H1 (cell line): ENCODE data around the gene SYNDIG1. TPM values are rescaled to one million over a fixed set of nuclear protein-coding genes. Genes with fewer than 3 reads are reported as not detected.

Source experiments
- CTCF ChIA-PET: fragments of 300-600 bp; sonication (Branson Sonifier 250); formaldehyde crosslinking; loops from one replicate; lab custom pipeline; 2021; ENCODE audit not compliant: partially characterized antibody; lab: Charles Lee
- POLR2A ChIA-PET: fragments of 300-600 bp; sonication (Branson Sonifier 250); formaldehyde crosslinking; loops from one replicate; lab custom pipeline; 2021; ENCODE audit warnings: inconsistent platforms; ENCODE audit not compliant: partially characterized antibody; lab: Charles Lee
- DNase-seq, 2 experiments: peaks; one replicate each; pipeline versions ENCODE4 v3.0.0 to v3.0.0-alpha.2; 2010 to 2022; ENCODE audit warnings: low spot score in 2 of 2, low read depth in 1 of 2, mixed read lengths in 1 of 2
- FAIRE-seq: peaks from 2 replicates; lab custom pipeline; 2011; peaks lifted over from hg19 to GRCh38; lab: Jason Lieb, UNC
- H2AFZ ChIP-seq: 2 replicates; pipeline ENCODE4 v1.8.1; 2012; ENCODE audit warnings: low read length, inconsistent platforms
- H2AK5ac ChIP-seq: 2 replicates; pipeline ENCODE4 v1.6.1; 2013; ENCODE audit warnings: low read depth, low read length
- H2BK120ac ChIP-seq: replicated peaks from 2 replicates; pipeline ENCODE3; 2013; ENCODE audit warnings: low read depth, low read length, inconsistent platforms
- H2BK12ac ChIP-seq: 2 replicates; pipeline ENCODE4 v1.6.1; 2013; ENCODE audit warnings: low read depth, low read length
- H2BK15ac ChIP-seq: 2 replicates; pipeline ENCODE4 v1.6.1; 2013; ENCODE audit warnings: low read length
- H2BK20ac ChIP-seq: 2 replicates; pipeline ENCODE4 v1.6.1; 2013; ENCODE audit warnings: low read length
- H2BK5ac ChIP-seq: 2 replicates; pipeline ENCODE4 v1.6.1; 2013; ENCODE audit warnings: low read depth, low read length
- H3K14ac ChIP-seq: 2 replicates; pipeline ENCODE4 v1.6.1; 2013; ENCODE audit warnings: inconsistent platforms; ENCODE audit not compliant: insufficient read length
- H3K18ac ChIP-seq: 2 replicates; pipeline ENCODE4 v1.6.1; 2013; ENCODE audit warnings: low read length; ENCODE audit errors: extremely low read depth
- H3K23ac ChIP-seq: 2 replicates; pipeline ENCODE4 v1.6.1; 2013; ENCODE audit warnings: inconsistent platforms; ENCODE audit not compliant: insufficient read length
- H3K23me2 ChIP-seq: 2 replicates; pipeline ENCODE4 v1.6.1; 2013; ENCODE audit warnings: low read depth, low read length
- H3K27ac ChIP-seq: 2 replicates; pipeline ENCODE4 v1.6.1; 2011; ENCODE audit warnings: low read depth, low read length, inconsistent platforms
- H3K27me3 ChIP-seq, 4 experiments: replicated peaks in 1 of 4; 1 replicate in 1 of 4; 2 replicates in 3 of 4; pipeline versions ENCODE4 v1.6.1 to v1.8.1; 2011 to 2013; ENCODE audit warnings: low read length in 3 of 4, mild to moderate bottlenecking in 3 of 4, inconsistent platforms in 2 of 4, mixed read lengths in 2 of 4, moderate library complexity in 1 of 4; ENCODE audit not compliant: control insufficient read depth in 3 of 4, insufficient read depth in 3 of 4; ENCODE audit errors: extremely low read depth in 1 of 4
- H3K36me3 ChIP-seq, 4 experiments: 2 replicates each; pipeline versions ENCODE4 v1.6.1 to v1.8.1; 2011 to 2013; ENCODE audit warnings: mild to moderate bottlenecking in 4 of 4, low read length in 3 of 4, moderate library complexity in 2 of 4, control low read depth in 1 of 4, inconsistent platforms in 1 of 4; ENCODE audit not compliant: insufficient read depth in 4 of 4, control insufficient read depth in 2 of 4
- H3K4ac ChIP-seq: replicated peaks from 2 replicates; pipeline ENCODE3; 2013; ENCODE audit warnings: low read length, low read depth, mixed read lengths, inconsistent platforms; ENCODE audit not compliant: insufficient read length
- H3K4me1 ChIP-seq, 4 experiments: replicated peaks in 1 of 4; 1 replicate in 1 of 4; 2 replicates in 3 of 4; pipeline versions ENCODE4 v1.6.1 to v1.8.1; 2011 to 2013; ENCODE audit warnings: low read length in 3 of 4, inconsistent platforms in 2 of 4, mixed read lengths in 1 of 4; ENCODE audit not compliant: insufficient read depth in 4 of 4, control insufficient read depth in 3 of 4
- H3K4me2 ChIP-seq, 2 experiments: 2 replicates each; pipeline versions ENCODE4 v1.6.1 to v1.8.1; 2011 to 2013; ENCODE audit warnings: low read depth in 2 of 2, low read length in 2 of 2, control low read depth in 1 of 2, inconsistent platforms in 1 of 2, mild to moderate bottlenecking in 1 of 2; ENCODE audit not compliant: insufficient read depth in 1 of 2
- H3K4me3 ChIP-seq, 4 experiments: fragments of 200-600, 300-600 bp in 1 of 4; sonication (generic), shearing (Covaris generic), sonication (Bioruptor Twin) in 1 of 4; 2 replicates each; pipeline versions ENCODE4 v1.5.1 to v1.8.1; 2011 to 2016; ENCODE audit warnings: low read length in 4 of 4, low read depth in 3 of 4, control low read depth in 2 of 4, inconsistent platforms in 2 of 4, mild to moderate bottlenecking in 2 of 4, mixed read lengths in 1 of 4, moderate library complexity in 1 of 4; ENCODE audit not compliant: insufficient read depth in 2 of 4; ENCODE audit errors: extremely low read depth in 1 of 4
- H3K56ac ChIP-seq: replicated peaks from 2 replicates; pipeline ENCODE3; 2013; ENCODE audit warnings: low read depth, mild to moderate bottlenecking, mixed read lengths, low read length, inconsistent platforms; ENCODE audit not compliant: insufficient read length
- H3K79me1 ChIP-seq: 2 replicates; pipeline ENCODE4 v1.6.1; 2013; ENCODE audit warnings: low read depth, low read length, control low read depth
- H3K79me2 ChIP-seq, 2 experiments: 2 replicates each; pipeline versions ENCODE4 v1.6.1 to v1.8.1; 2012 to 2013; ENCODE audit warnings: low read length in 2 of 2, mild to moderate bottlenecking in 2 of 2, inconsistent platforms in 1 of 2; ENCODE audit not compliant: insufficient read depth in 2 of 2, control insufficient read depth in 1 of 2
- H3K9ac ChIP-seq, 4 experiments: replicated peaks in 1 of 4; 1 replicate in 1 of 4; 2 replicates in 3 of 4; pipeline versions ENCODE4 v1.6.1 to v1.8.1; 2011 to 2013; ENCODE audit warnings: low read depth in 3 of 4, low read length in 3 of 4, control low read depth in 2 of 4, mild to moderate bottlenecking in 2 of 4, moderate library complexity in 2 of 4, inconsistent platforms in 1 of 4; ENCODE audit errors: extremely low read depth in 1 of 4
- H3K9me3 ChIP-seq, 2 experiments: 2 replicates each; pipeline versions ENCODE4 v1.6.1 to v1.8.1; 2012 to 2013; ENCODE audit warnings: mild to moderate bottlenecking in 2 of 2, moderate library complexity in 2 of 2, control low read depth in 1 of 2, inconsistent platforms in 1 of 2, low read depth in 1 of 2, low read length in 1 of 2, mixed read lengths in 1 of 2; ENCODE audit not compliant: insufficient read depth in 2 of 2
- H4K20me1 ChIP-seq, 2 experiments: replicated peaks in 1 of 2; 2 replicates each; pipeline versions ENCODE3 to v1.8.1; 2011 to 2013; ENCODE audit warnings: inconsistent platforms in 2 of 2, low read length in 2 of 2, mild to moderate bottlenecking in 1 of 2; ENCODE audit not compliant: insufficient read depth in 2 of 2, control insufficient read depth in 1 of 2
- H4K5ac ChIP-seq: 2 replicates; pipeline ENCODE4 v1.6.1; 2013; ENCODE audit warnings: low read length, low read depth, mixed read lengths, inconsistent platforms; ENCODE audit not compliant: insufficient read length
- H4K8ac ChIP-seq: 2 replicates; pipeline ENCODE4 v1.8.0; 2013; ENCODE audit warnings: mild to moderate bottlenecking, moderate library complexity, low read length, inconsistent platforms; ENCODE audit not compliant: insufficient read depth; ENCODE audit errors: extremely low read depth
- H4K91ac ChIP-seq: replicated peaks from 2 replicates; pipeline ENCODE3; 2013; ENCODE audit warnings: low read length, mixed read lengths, inconsistent platforms; ENCODE audit not compliant: insufficient read length
- ATF2 ChIP-seq: IDR thresholded peaks from 2 replicates; pipeline ENCODE4 v1.6.1; 2012; ENCODE audit warnings: low read length, inconsistent platforms
- BACH1 ChIP-seq: IDR thresholded peaks from 2 replicates; pipeline ENCODE4 v1.6.1; 2012; ENCODE audit warnings: low read length, improper control_type of control experiment
- CBX8 ChIP-seq: fragments of 300-800, 300-1000 bp; sonication (generic); IDR thresholded peaks from 2 replicates; pipeline ENCODE4 v1.7.1; 2016; ENCODE audit warnings: low read depth, low read length, borderline replicate concordance
- WGBS, 2 experiments: shearing (Covaris generic) in 1 of 2; methylation state at CpG; one replicate each; pipeline versions ENCODE4 v1.1.6 to v1.1.7; 2013 to 2015; ENCODE audit warnings: low lambda C conversion rate in 2 of 2, mixed read lengths in 2 of 2, inconsistent platforms in 1 of 2, low coverage in 1 of 2, missing lambda C conversion rate in 1 of 2; ENCODE audit not compliant: insufficient replicate concordance in 2 of 2, insufficient coverage in 1 of 2, insufficient read length in 1 of 2; ENCODE audit errors: extremely low coverage in 1 of 2, missing lambda C conversion rate in 1 of 2; 5-methylcytosine and 5-hydroxymethylcytosine counted together
- polyA plus RNA-seq, 7 experiments: library from polyadenylated mRNA; depleted of rRNA in 3 of 7; stranded (reverse) in 5 of 7; unstranded in 2 of 7; fragments of >200 nt in 5 of 7; fragments of 200-250 nt in 2 of 7; gene quantifications; 1 replicate in 5 of 7; 2 replicates in 1 of 7; 4 replicates in 1 of 7; pipeline versions ENCODE4 v1.2.1 to v1.2.3, GENCODE V29; 2011 to 2013; ENCODE audit warnings: missing spikeins in 2 of 7, mixed read lengths in 2 of 7
- total RNA-seq: library from RNA; stranded (reverse); fragmentation: NEBNext Ultra II Directional; extraction: Animal tissue kit (Norgen Biotek cat#: 25700); gene quantifications from 2 replicates; pipeline ENCODE4 v1.2.1, GENCODE V29; 2021

The SYNDIG1 gene
- total and polyA plus RNA-seq, 2 of the 8 experiments (the other 6 are each of a cell fraction or from before 2014, with no cell fraction given): 6.5 to 7.8 TPM

GRCh38 chr20:24636626-24637025, 167.2 kb downstream of the SYNDIG1 start:
- H2BK20ac ChIP-seq: no peak overlapping the region
- no peak overlapping the region for H2BK120ac ChIP-seq
- peaks cover 5 to 14% (median 11%) of the 10 kb centered on the region in 4 experiments for H3K4me1 ChIP-seq
- no peak overlapping the region for H2BK12ac ChIP-seq
- H3K23ac ChIP-seq: no peak overlapping the region
- H3K9me3 ChIP-seq: no peaks in the 10 kb centered on the region
- H3K4me2 ChIP-seq: no peak overlapping the region
- H3K36me3 ChIP-seq: no peaks in the 10 kb centered on the region
- 86% methylated on average over 2 of the region's 2 CpGs; no CpG with 5 or more reads in 1 of the 2 experiments for WGBS, 2 experiments
- no peak for TF ChIP-seq BACH1
- TF ChIP-seq ATF2: no peak
- TF ChIP-seq CBX8: no peak
- TF ChIP-seq, all 59 proteins: peak for 0
- DNase-seq (no peak), FAIRE-seq (no peak)
- H2BK15ac ChIP-seq: no peak overlapping the region
- H3K9ac ChIP-seq: no peak overlapping the region
- H3K18ac ChIP-seq: no peak overlapping the region
- H4K91ac ChIP-seq: no peak overlapping the region
- H3K79me2 ChIP-seq: no peaks in the 10 kb centered on the region
- H3K4ac ChIP-seq: no peak overlapping the region
- H4K5ac ChIP-seq: no peak overlapping the region
- no peak overlapping the region for H2AK5ac ChIP-seq
- H2BK5ac ChIP-seq: no peak overlapping the region
- no peaks in the 10 kb centered on the region for H3K27me3 ChIP-seq
- no peak overlapping the region for H4K8ac ChIP-seq
- H3K79me1 ChIP-seq: no peaks in the 10 kb centered on the region
- H3K14ac ChIP-seq: no peak overlapping the region
- no peak overlapping the region for H3K27ac ChIP-seq
- no peaks in the 10 kb centered on the region for H4K20me1 ChIP-seq
- H3K56ac ChIP-seq: no peak overlapping the region
- no peak overlapping the region for H3K4me3 ChIP-seq
- POLR2A ChIA-PET: interaction anchor here (1.2 kb wide), 1 partner anchor 167 kb away, joined by 3 read pairs; no protein-coding TSS in a partner anchor
- no peak overlapping the region for H2AFZ ChIP-seq
- no peaks in the 10 kb centered on the region for H3K23me2 ChIP-seq
- CTCF ChIA-PET: interaction anchor here (0.6 to 2.6 kb wide), 2 partner anchors 20 to 112 kb away, joined by 3 to 6 read pairs; no protein-coding TSS in a partner anchor
